Activated naive CD4-positive, alpha-beta T cell treated with anti-CD3 and anti-CD28 coated beads, Interleukin-2, amount 50 U/mL, for 72 hours (primary cell): ENCODE results near the gene MAGI2. TPM values are rescaled to one million over a fixed set of nuclear protein-coding genes. Genes with fewer than 3 reads are reported as not detected.

Source experiments
- ATAC-seq, 2 donors: fragments of 150-1000 bp; cut with Tn5 transposase; 2 replicates each; pipeline ENCODE4 v1.10.0; 2021; ENCODE audit warnings: mild to moderate bottlenecking in 2 of 2, moderate library complexity in 2 of 2
- DNase-seq, 2 donors: peaks; one replicate each; pipeline ENCODE4 v3.0.0; 2021 to 2022; ENCODE audit warnings: low spot score in 2 of 2
- H3K27ac Mint-ChIP-seq, 2 donors: one replicate each; pipeline ENCODE4 v1.8.0; 2022; ENCODE audit warnings: mild to moderate bottlenecking in 2 of 2, mixed read lengths in 2 of 2
- H3K36me3 Mint-ChIP-seq, 2 donors: one replicate each; pipeline ENCODE4 v1.8.0; 2022; ENCODE audit warnings: mixed read lengths in 2 of 2
- H3K9me3 Mint-ChIP-seq, 2 donors: one replicate each; pipeline ENCODE4 v1.8.0; 2022; ENCODE audit warnings: mixed read lengths in 2 of 2
- total RNA-seq, 2 donors: library from RNA; stranded (reverse); gene quantifications; one replicate each; pipeline ENCODE4 v1.2.3, GENCODE V29; 2022

MAGI2 gene
- total RNA-seq, 2 donors from 2014 or later, result 0.16 TPM; not detected in 1

- DNase-seq (no peak), ATAC-seq (no peak)
- H3K27ac Mint-ChIP-seq, result no peak overlapping the region
- no peaks in the 10 kb centered on the region for H3K36me3 Mint-ChIP-seq
- H3K9me3 Mint-ChIP-seq, result no peaks in the 10 kb centered on the region
Measured at GRCh38 chr7:78130446-78131215, 1322.8 kb downstream of the MAGI2 start.

GRCh38 chr7:78129865-78130264, 1323.6 kb downstream of the MAGI2 start:
- DNase-seq (no peak), ATAC-seq (no peak)
- no peaks in the 10 kb centered on the region for H3K36me3 Mint-ChIP-seq
- H3K9me3 Mint-ChIP-seq, result no peaks in the 10 kb centered on the region
- no peak overlapping the region for H3K27ac Mint-ChIP-seq

- Mint-ChIP-seq H3K9me3 (no peaks in the 10 kb centered on the region), H3K27ac (no peak overlapping the region), H3K36me3 (no peaks in the 10 kb centered on the region)
- ATAC-seq (no peak), DNase-seq (no peak)
Measured at GRCh38 chr7:78127009-78127408, 1326.5 kb downstream of the MAGI2 start.

GRCh38 chr7:78125884-78126283, 1327.6 kb downstream of the MAGI2 start:
- DNase-seq (no peak), ATAC-seq (no peak)
- Mint-ChIP-seq H3K27ac (no peak overlapping the region), H3K36me3 (no peaks in the 10 kb centered on the region), H3K9me3 (no peaks in the 10 kb centered on the region)

GRCh38 chr7:78124216-78124615, 1329.3 kb downstream of the MAGI2 start:
- H3K36me3 Mint-ChIP-seq, result no peaks in the 10 kb centered on the region
- no peak for DNase-seq
- no peaks in the 10 kb centered on the region for H3K9me3 Mint-ChIP-seq
- no peak overlapping the region for H3K27ac Mint-ChIP-seq
- no peak for ATAC-seq

GRCh38 chr7:78121888-78122287, 1331.6 kb downstream of the MAGI2 start:
- Mint-ChIP-seq H3K27ac (no peak overlapping the region), H3K9me3 (no peaks in the 10 kb centered on the region), H3K36me3 (no peaks in the 10 kb centered on the region)
- ATAC-seq, result no peak
- DNase-seq, result no peak

- ATAC-seq, result no peak
- DNase-seq, result no peak
- Mint-ChIP-seq H3K36me3 (no peaks in the 10 kb centered on the region), H3K27ac (no peak overlapping the region), H3K9me3 (no peaks in the 10 kb centered on the region)
Measured at GRCh38 chr7:78118470-78118869, 1335.0 kb downstream of the MAGI2 start.

- ATAC-seq (no peak), DNase-seq (no peak)
- no peaks in the 10 kb centered on the region for H3K9me3 Mint-ChIP-seq
- no peak overlapping the region for H3K27ac Mint-ChIP-seq
- no peaks in the 10 kb centered on the region for H3K36me3 Mint-ChIP-seq
Measured at GRCh38 chr7:78115876-78116275, 1337.6 kb downstream of the MAGI2 start.

GRCh38 chr7:78114993-78115392, 1338.5 kb downstream of the MAGI2 start:
- Mint-ChIP-seq H3K27ac (no peak overlapping the region), H3K9me3 (no peaks in the 10 kb centered on the region), H3K36me3 (no peaks in the 10 kb centered on the region)
- no peak for ATAC-seq
- DNase-seq, result no peak

GRCh38 chr7:78112488-78112887, 1341.0 kb downstream of the MAGI2 start:
- H3K36me3 Mint-ChIP-seq, result peaks cover 0 to 6% of the 10 kb centered on the region in 2 donors
- DNase-seq, result no peak
- peaks cover 0 to 4% of the 10 kb centered on the region in 2 donors for H3K9me3 Mint-ChIP-seq
- no peak overlapping the region for H3K27ac Mint-ChIP-seq
- ATAC-seq, result no peak

GRCh38 chr7:78111386-78111785, 1342.1 kb downstream of the MAGI2 start:
- Mint-ChIP-seq H3K36me3 (peaks cover 0 to 6% of the 10 kb centered on the region in 2 donors), H3K9me3 (peaks cover 0 to 4% of the 10 kb centered on the region in 2 donors), H3K27ac (no peak overlapping the region)
- DNase-seq, result no peak
- ATAC-seq, result no peak

GRCh38 chr7:78103475-78103874, 1350.0 kb downstream of the MAGI2 start:
- Mint-ChIP-seq H3K9me3 (peaks cover 0 to 2% of the 10 kb centered on the region in 2 donors), H3K27ac (no peak overlapping the region), H3K36me3 (peaks cover 0 to 3% of the 10 kb centered on the region in 2 donors)
- DNase-seq, result no peak
- ATAC-seq, result no peak

GRCh38 chr7:78101076-78101475, 1352.4 kb downstream of the MAGI2 start:
- H3K27ac Mint-ChIP-seq, result no peak overlapping the region
- no peak for ATAC-seq
- no peaks in the 10 kb centered on the region for H3K36me3 Mint-ChIP-seq

GRCh38 chr7:78099715-78100394, 1353.6 kb downstream of the MAGI2 start:
- ATAC-seq (no peak), DNase-seq (no peak)
- Mint-ChIP-seq H3K27ac (no peak overlapping the region), H3K9me3 (peaks cover 0 to 5% of the 10 kb centered on the region in 2 donors), H3K36me3 (no peaks in the 10 kb centered on the region)

More at GRCh38 chr7:78101076-78101475, 1352.4 kb downstream of the MAGI2 start:
- DNase-seq, result no peak
- peaks cover 0 to 5% of the 10 kb centered on the region in 2 donors for H3K9me3 Mint-ChIP-seq

- Mint-ChIP-seq H3K27ac (no peak overlapping the region), H3K9me3 (peaks cover 0 to 5% of the 10 kb centered on the region in 2 donors), H3K36me3 (no peaks in the 10 kb centered on the region)
- DNase-seq, result no peak
- no peak for ATAC-seq
Measured at GRCh38 chr7:78095549-78095948, 1357.9 kb downstream of the MAGI2 start.

- DNase-seq (no peak), ATAC-seq (no peak)
- Mint-ChIP-seq H3K27ac (no peak overlapping the region), H3K9me3 (peaks cover 0 to 4% of the 10 kb centered on the region in 2 donors), H3K36me3 (no peaks in the 10 kb centered on the region)
Measured at GRCh38 chr7:78092331-78092730, 1361.1 kb downstream of the MAGI2 start.

- Mint-ChIP-seq H3K36me3 (no peaks in the 10 kb centered on the region), H3K27ac (no peak overlapping the region), H3K9me3 (no peaks in the 10 kb centered on the region)
- ATAC-seq, result no peak
- DNase-seq, result no peak
Measured at GRCh38 chr7:78090616-78091015, 1362.9 kb downstream of the MAGI2 start.
